Fibroblast of lung (primary cell): ENCODE data around the gene BLTP1. TPM values are rescaled to one million over a fixed set of nuclear protein-coding genes. Genes with fewer than 3 reads are reported as not detected.

Experiments used
- DNase-seq, 2 donors: peaks; one replicate each; pipeline versions ENCODE4 v3.0.0 to v3.0.0-alpha.2; 2010; ENCODE audit warnings: low read depth in 2 of 2
- H2AFZ ChIP-seq: 2 replicates; pipeline ENCODE4 v1.5.1; 2012; ENCODE audit warnings: low read length, control low read depth, inconsistent platforms
- H3K27ac ChIP-seq: 2 replicates; pipeline ENCODE4 v1.5.1; 2011; ENCODE audit warnings: low read length, control low read depth; ENCODE audit not compliant: insufficient read depth
- H3K27me3 ChIP-seq: 2 replicates; pipeline ENCODE4 v1.5.1; 2011; ENCODE audit warnings: mild to moderate bottlenecking, low read length; ENCODE audit not compliant: control insufficient read depth, insufficient read depth
- H3K36me3 ChIP-seq: 2 replicates; pipeline ENCODE4 v1.5.1; 2011; ENCODE audit warnings: low read length; ENCODE audit not compliant: control insufficient read depth, insufficient read depth
- H3K4me1 ChIP-seq: 2 replicates; pipeline ENCODE4 v1.5.1; 2011; ENCODE audit warnings: low read length; ENCODE audit not compliant: control insufficient read depth, insufficient read depth; ENCODE audit errors: extremely low read depth
- H3K4me2 ChIP-seq: 2 replicates; pipeline ENCODE4 v1.5.1; 2011; ENCODE audit warnings: low read length, control low read depth; ENCODE audit not compliant: insufficient read depth; ENCODE audit errors: extremely low read depth
- H3K4me3 ChIP-seq, 4 experiments: fragments of 200-600 bp in 1 of 4; sonication (generic) in 1 of 4; replicated peaks in 1 of 4; 2 replicates each; pipeline ENCODE4 v1.5.1; 2011 to 2016; ENCODE audit warnings: low read length in 4 of 4, low read depth in 3 of 4, mild to moderate bottlenecking in 3 of 4, control low read depth in 2 of 4, inconsistent platforms in 1 of 4, mixed read lengths in 1 of 4; ENCODE audit not compliant: insufficient read depth in 1 of 4; ENCODE audit errors: control extremely low read depth in 1 of 4
- H3K79me2 ChIP-seq: 2 replicates; pipeline ENCODE4 v1.5.1; 2012; ENCODE audit warnings: mild to moderate bottlenecking, low read length, inconsistent platforms; ENCODE audit not compliant: control insufficient read depth, insufficient read depth
- H3K9ac ChIP-seq: 2 replicates; pipeline ENCODE4 v1.5.1; 2011; ENCODE audit warnings: mild to moderate bottlenecking, low read length, control low read depth; ENCODE audit not compliant: insufficient read depth
- H3K9me3 ChIP-seq: 2 replicates; pipeline ENCODE4 v1.5.1; 2012; ENCODE audit warnings: low read depth, low read length; ENCODE audit not compliant: control insufficient read depth, insufficient read depth
- H4K20me1 ChIP-seq: 2 replicates; pipeline ENCODE4 v1.5.1; 2011; ENCODE audit warnings: low read length; ENCODE audit not compliant: control insufficient read depth, insufficient read depth; ENCODE audit errors: extremely low read depth
- EZH2 ChIP-seq: IDR thresholded peaks from 2 replicates; pipeline ENCODE4 v1.5.1; 2012; ENCODE audit warnings: low read length, control low read depth, mild to moderate bottlenecking; ENCODE audit errors: missing control alignments
- polyA plus RNA-seq, 2 donors: library from polyadenylated mRNA; depleted of rRNA in 1 of 2; stranded (reverse) in 1 of 2; unstranded in 1 of 2; fragments of >200 nt; gene quantifications; 2 replicates each; pipeline ENCODE4 v1.2.1, GENCODE V29; 2011 to 2012; ENCODE audit warnings: missing spikeins in 1 of 2
- total RNA-seq: library from RNA; depleted of rRNA; stranded (reverse); fragments of >200 nt; gene quantifications from 2 replicates; pipeline ENCODE4 v1.2.1, GENCODE V29; 2014
- TF ChIP-seq, protein P1 (sequence below), 2 donors: IDR thresholded peaks in 1 of 2; conservative IDR thresholded peaks in 1 of 2; 1 replicate in 1 of 2; 2 replicates in 1 of 2; pipeline ENCODE4 v1.5.1; 2011 to 2012; ENCODE audit warnings: low read length in 2 of 2, control low read depth in 1 of 2, inconsistent platforms in 1 of 2, low read depth in 1 of 2, mild to moderate bottlenecking in 1 of 2

The BLTP1 gene
- total and polyA plus RNA-seq, 2 donors (not counting 1 experiment from before 2014, with no cell fraction given) = 52.5 to 130 TPM

DNA sequence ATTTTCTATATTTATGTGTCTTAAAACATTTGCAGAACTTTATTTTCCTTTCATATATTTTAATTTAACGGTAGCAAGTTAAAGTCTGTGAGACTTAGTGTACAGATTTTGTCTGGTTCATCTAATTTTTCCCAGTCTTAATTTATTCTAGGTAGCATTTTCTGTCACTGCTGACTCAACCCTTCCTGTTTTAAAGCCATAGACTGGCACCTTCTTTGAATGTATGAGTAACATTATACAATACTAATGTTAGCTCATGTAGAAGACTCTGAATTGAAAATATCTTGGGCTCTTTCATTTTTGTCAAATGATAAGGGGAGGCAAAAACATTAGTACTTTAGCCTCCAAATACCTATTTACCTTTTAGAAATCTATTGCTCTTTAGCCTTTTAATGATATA is 43.6 kb downstream of the BLTP1 start:
- Histone ChIP-seq H2AFZ (no peak overlapping the region), H3K4me2 (no peak overlapping the region), H3K36me3 (no peaks in the 10 kb centered on the region), H3K27ac (no peak overlapping the region), H3K4me1 (no peaks in the 10 kb centered on the region), H3K27me3 (no peaks in the 10 kb centered on the region), H3K79me2 (no peaks in the 10 kb centered on the region), H3K4me3 (no peak overlapping the region), H4K20me1 (no peaks in the 10 kb centered on the region), H3K9me3 (no peaks in the 10 kb centered on the region), H3K9ac (no peak overlapping the region)
- TF ChIP-seq, protein P1, sequence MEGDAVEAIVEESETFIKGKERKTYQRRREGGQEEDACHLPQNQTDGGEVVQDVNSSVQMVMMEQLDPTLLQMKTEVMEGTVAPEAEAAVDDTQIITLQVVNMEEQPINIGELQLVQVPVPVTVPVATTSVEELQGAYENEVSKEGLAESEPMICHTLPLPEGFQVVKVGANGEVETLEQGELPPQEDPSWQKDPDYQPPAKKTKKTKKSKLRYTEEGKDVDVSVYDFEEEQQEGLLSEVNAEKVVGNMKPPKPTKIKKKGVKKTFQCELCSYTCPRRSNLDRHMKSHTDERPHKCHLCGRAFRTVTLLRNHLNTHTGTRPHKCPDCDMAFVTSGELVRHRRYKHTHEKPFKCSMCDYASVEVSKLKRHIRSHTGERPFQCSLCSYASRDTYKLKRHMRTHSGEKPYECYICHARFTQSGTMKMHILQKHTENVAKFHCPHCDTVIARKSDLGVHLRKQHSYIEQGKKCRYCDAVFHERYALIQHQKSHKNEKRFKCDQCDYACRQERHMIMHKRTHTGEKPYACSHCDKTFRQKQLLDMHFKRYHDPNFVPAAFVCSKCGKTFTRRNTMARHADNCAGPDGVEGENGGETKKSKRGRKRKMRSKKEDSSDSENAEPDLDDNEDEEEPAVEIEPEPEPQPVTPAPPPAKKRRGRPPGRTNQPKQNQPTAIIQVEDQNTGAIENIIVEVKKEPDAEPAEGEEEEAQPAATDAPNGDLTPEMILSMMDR (conservative IDR thresholded peaks at IDR 0.05 in 1 of 2, IDR thresholded peaks at IDR 0.05 in 1 of 2; ENCODE audit: low read depth in 1 of 2, low read length in 2 of 2) = no peak
- TF ChIP-seq EZH2 = no peak
- DNase-seq = no peak

Other genes with a start within 250 kb of the BLTP1 start
- gene TRPC3, start 200.3 kb upstream of the BLTP1 start, total RNA-seq = 1.0 and 1.2 TPM in 2 replicates
- 0.52 and 2.3 TPM in 2 replicates for gene TRPC3, start 200.3 kb upstream of the BLTP1 start, polyA plus RNA-seq
- not detected in 2 replicates for gene ADAD1, start 226.7 kb downstream of the BLTP1 start, total RNA-seq
- not detected in 2 replicates for gene ADAD1, start 226.7 kb downstream of the BLTP1 start, polyA plus RNA-seq